ENCODE measurements around the gene ADAMTS17.
"Not testable (repeated sequence)": the region's sequence is repeated elsewhere in the genome, so short reads cannot be mapped to it uniquely, and the experiment has no call there.

ADAMTS17 gene

DNA sequence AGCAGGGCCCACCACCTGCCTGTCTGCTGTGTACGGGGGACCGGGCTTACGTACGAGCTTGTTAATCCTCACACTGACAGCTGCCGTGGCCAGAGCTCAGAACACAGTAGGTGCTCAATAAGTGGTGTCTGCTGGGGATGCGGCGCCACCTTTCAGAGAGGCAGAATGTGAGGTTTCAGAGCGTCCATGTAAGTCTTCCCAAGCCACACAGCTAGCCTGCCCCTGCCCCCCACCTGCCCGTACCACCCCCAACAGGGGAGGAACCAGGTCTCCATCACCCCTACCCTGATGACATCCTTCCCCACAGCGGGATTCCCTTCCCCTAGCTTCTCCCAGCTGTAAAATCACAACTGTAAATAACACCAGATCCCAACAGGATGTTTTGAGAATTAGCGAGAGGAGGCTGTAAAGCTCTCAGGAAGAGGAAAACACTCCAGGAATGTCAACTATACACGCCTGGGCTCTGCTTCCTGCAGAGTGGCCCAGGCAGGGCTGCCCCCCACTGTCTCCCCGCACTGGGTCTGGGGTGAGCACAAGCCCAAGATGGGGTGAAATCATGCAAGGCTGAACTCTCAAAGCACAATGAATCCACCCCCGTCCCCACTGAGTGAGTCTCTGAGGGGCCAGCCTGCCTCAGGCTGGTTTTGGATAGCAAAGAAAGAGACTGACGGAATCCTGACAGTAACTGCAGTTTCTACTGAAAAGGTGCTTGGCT is 358.4 kb downstream of the ADAMTS17 start:
- DNase-seq (ENCODE audit: low read depth in 2 of 2, low spot score in 1 of 2) = no peak

DNA sequence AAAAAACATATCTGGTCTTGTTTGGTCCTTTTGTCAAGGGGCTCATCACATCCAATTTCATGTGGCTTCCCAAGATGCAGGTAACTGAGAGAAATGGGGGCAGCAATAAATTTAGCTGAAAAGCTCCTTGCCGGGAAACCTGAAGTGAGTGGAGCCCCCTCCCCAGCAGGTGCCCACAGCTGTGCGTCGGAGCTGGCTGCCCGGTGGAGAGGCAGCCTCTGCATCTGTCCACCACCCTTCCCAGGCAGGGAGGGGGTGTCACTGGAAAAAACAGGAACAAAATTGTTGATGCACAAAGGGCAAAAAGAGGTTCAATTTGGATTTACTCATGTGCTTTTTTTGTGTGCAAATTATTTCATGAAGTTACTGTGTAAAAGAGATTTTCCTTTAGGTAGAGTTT is 359.1 kb downstream of the ADAMTS17 start:
- DNase-seq (ENCODE audit: low read depth in 2 of 2, low spot score in 1 of 2) = no peak

DNA sequence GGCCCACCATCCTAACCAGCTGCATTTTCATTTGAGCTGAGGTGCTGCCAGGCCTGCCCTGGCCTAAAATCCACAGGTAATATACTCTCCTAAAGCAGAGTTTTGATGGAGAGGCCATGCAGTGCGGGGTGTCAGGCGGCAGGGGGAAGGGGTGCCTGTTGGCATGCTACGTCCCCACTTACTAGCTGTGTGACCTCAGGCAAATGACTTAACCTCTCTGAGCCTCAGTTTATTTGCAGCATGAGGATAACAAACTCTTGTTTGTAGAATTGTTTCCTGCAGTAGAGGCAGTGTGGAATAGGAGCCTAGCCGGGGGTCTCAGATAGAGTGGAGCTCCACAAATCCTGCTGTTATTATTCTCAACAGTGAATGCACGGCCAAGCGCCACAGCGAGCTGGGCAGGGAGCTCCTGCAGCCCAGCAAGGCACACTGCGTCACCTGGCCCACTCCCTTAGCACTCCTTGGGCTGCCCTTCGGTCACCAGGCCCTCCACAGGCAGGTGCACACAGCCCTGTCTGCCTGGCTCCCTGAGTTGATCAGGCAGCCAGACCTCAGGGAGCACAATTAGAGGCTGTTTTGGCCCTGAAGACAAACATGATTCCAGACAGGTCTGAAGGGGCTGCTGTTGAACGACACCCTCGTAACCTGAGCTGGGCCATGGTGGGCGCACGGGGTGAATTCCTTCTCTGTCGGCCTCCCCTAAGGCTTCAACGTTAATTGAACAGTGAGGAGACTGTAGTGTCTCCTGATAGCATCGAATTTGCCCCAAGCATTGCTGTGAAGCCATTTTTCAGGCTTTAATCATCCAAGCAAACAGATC is 359.7 kb downstream of the ADAMTS17 start:
- no peak for DNase-seq (ENCODE audit: low read depth in 2 of 2, low spot score in 1 of 2)

DNA sequence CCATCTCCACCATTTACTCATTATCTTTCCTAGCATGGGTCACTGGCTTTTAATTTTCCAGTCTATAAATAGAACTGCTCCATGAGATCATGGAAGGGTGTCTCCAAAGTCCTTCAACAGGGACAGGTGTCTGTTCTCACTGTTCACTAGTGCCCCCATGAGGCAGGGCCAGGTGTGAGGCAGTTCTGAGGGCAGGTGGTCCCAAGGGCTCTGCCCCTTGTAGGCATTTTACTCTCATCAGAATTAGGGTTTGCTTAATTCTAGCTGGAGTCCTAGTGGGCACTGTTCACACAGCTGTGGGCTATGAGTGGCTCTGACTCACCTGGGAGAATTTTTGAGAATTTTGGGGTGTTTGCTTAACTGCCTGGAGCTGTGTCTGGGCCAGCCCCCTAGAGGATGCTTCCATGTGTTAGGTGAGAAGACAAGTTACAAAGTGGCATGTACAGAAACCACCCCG is 360.6 kb downstream of the ADAMTS17 start:
- no peak for DNase-seq (ENCODE audit: low read depth in 2 of 2, low spot score in 1 of 2)

DNA sequence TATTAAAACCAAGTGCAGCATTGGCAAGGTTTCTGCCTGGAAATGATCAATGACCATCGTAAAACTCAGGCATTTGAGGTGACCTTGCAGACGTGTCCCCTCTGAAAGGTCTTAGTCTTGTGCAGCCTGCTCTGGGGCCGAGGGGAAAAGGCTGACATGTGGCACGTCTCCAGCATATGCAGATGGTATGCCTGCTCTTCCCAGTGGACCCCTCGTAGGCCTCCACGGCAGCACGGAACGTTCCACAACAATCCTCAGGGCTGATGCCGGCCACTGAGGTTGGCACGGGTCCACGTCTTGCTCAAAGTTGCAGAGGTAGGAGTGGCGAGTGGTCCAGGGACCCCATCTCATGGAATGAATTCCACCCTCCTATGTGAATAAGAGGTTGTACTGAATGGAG is 361.0 kb downstream of the ADAMTS17 start:
- no peak for DNase-seq (ENCODE audit: low read depth in 2 of 2, low spot score in 1 of 2)

- DNase-seq (ENCODE audit: low read depth in 2 of 2, low spot score in 1 of 2) = not testable (repeated sequence)
Observed at GRCh38 chr15:99979886-99980285, 361.9 kb downstream of the ADAMTS17 start.

- no peak for DNase-seq (ENCODE audit: low read depth in 2 of 2, low spot score in 1 of 2)
Observed at GRCh38 chr15:99979371-99979770, 362.4 kb downstream of the ADAMTS17 start.

- DNase-seq (ENCODE audit: low read depth in 2 of 2, low spot score in 1 of 2) = no peak
Observed at GRCh38 chr15:99978426-99978825, 363.3 kb downstream of the ADAMTS17 start.

GRCh38 chr15:99977929-99978328 is 363.8 kb downstream of the ADAMTS17 start:
- no peak for DNase-seq (ENCODE audit: low read depth in 2 of 2, low spot score in 1 of 2)

- DNase-seq (ENCODE audit: low read depth in 2 of 2, low spot score in 1 of 2) = no peak
Observed at GRCh38 chr15:99976811-99977271, 364.9 kb downstream of the ADAMTS17 start.

GRCh38 chr15:99976000-99976399 is 365.8 kb downstream of the ADAMTS17 start:
- DNase-seq (ENCODE audit: low read depth in 2 of 2, low spot score in 1 of 2) = no peak

DNA sequence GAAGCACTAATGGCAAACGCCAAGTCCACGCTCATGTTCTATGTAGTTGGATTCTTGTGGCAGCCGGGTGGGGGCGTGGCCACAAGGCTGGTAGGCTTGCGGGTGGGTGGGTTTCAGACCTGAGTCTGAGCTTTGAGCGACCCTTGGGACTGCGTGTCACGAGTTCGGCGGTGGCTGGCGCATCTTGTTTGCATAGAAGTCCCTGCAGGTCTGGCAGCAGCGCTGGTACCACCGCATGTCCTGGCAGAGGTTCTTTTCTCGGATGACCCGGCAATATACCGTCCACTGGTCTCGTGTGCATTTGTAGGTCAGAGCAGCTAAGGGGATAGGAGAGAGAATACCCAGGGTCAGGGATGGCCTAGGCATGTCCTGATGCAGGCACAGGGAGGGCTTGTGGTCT is 367.5 kb downstream of the ADAMTS17 start:
- DNase-seq (ENCODE audit: low read depth in 2 of 2, low spot score in 1 of 2) = no peak

DNA sequence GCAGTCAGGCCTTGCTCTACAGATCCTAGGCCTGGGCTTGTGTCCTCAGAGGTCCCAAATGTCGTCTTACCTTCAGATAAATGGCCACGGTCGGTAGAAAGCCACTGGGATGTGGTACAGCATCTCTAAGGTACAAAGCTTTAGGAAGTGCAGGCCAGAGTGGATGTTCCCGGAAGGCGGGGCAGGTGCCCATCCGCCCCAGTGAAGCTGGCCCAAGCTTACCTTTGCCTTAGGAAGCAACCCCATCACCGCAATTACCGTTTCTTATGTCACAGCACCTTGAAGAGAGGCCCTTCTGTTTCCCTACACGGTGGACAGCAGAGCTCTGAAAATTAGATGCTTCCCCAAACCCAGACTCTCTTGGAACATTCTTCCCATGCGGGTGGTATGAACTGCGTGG is 368.4 kb downstream of the ADAMTS17 start:
- DNase-seq (ENCODE audit: low read depth in 2 of 2, low spot score in 1 of 2) = no peak

DNA sequence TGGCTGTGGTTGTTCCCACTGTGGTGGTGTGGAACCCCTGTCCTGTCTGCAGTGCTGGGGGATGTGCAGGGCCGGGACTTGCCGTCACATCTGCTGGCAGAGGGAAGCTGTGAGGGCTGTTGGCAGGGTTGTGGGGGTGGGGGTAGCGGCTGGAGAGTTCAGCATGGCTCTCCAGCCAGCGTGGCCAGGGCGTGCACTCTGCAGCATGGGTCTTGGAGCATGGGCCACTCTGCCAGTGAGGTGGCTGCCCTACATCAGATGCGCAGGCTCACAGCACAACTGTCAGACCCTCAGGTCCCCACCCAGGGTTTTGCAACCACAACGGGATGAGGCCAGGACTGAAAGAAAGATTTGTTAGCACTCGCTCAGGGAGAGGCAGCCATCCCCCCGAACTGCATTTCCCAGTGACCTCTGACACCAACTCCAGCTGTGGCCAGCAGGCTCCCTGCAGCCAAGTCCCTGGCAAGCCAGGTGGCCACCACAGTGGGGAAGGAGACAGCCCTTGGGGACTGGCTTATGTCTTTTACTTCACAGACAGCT is 370.8 kb downstream of the ADAMTS17 start:
- no peak for DNase-seq (ENCODE audit: low read depth in 2 of 2, low spot score in 1 of 2)

- no peak for DNase-seq (ENCODE audit: low read depth in 2 of 2, low spot score in 1 of 2)
Observed at GRCh38 chr15:99969261-99969920, 372.4 kb downstream of the ADAMTS17 start.

DNA sequence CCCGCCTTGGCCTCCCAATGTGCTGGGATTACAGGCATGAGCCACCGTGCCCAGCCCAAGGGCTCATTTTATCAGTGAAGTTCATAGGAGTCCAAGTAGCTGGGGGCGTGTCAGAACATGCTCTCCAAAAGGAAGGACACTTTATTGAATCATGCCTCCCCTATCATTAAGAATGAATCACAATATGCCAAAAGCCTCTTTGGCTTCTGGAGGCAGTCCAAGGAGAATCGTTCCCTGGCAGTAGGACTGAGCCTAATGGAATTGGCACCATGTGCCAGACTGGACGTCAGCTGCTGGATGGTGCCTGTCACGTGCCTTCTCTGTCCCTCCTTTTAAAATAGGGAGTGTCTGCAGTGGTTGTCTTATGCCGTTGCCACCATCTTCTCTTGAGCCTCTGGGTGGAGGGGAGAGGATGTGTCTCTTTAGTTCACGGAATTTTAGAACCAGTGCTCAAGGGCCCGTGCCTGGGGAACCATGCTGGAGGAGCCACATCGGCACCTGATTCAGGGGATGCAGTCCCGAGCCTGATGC is 373.9 kb downstream of the ADAMTS17 start:
- no peak for DNase-seq (ENCODE audit: low read depth in 2 of 2, low spot score in 1 of 2)

DNA sequence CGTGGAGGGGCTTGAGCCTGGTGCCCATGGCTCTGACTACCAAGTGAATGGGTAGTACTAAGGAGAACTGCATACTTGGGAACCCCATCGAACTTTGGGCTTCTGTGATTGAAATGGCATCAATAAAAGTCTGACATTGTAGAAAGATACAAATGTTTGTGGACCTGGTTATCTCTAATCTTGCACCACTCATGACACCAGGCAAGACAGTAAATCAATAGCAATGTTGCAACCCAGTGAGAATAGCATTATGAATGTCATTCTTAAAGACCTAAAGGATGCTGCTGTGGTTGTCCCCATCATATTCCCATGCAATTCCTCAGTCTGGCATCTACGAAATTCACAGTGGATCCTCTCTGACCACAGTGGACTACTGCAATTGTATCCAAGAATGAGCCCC is 375.0 kb downstream of the ADAMTS17 start:
- no peak for DNase-seq (ENCODE audit: low read depth in 2 of 2, low spot score in 1 of 2)

DNA sequence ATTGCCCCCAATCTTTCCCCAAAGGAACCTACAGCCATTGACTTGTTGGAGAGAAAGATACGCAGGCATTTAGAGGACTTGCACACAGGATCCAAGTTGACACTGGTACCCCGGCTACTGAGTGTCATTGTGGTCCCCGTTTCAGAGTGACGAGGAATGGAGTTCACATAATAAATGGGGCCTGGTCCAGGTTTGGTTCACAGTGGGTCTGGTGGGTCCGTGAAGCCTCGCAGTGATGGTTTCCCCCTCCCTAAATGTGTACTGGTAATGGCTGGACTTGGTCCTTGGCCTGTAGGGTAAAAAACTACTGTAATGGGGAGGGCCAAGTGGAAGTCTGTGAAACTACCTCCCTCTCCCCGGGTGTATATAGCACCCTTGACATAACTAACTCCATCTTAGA is 376.4 kb downstream of the ADAMTS17 start:
- DNase-seq (ENCODE audit: low read depth in 2 of 2, low spot score in 1 of 2) = no peak

GRCh38 chr15:99963976-99964375 is 377.8 kb downstream of the ADAMTS17 start:
- DNase-seq (ENCODE audit: low read depth in 2 of 2, low spot score in 1 of 2) = no peak

- no peak for DNase-seq (ENCODE audit: low read depth in 2 of 2, low spot score in 1 of 2)
Observed at GRCh38 chr15:99963096-99963825, 378.5 kb downstream of the ADAMTS17 start.
